Prostate gland (tissue), 2 donors: Measurements from ENCODE around the gene CCDC12. TPM values are rescaled to one million over a fixed set of nuclear protein-coding genes. Genes with fewer than 3 reads are reported as not detected.

ENCODE experiments used
- DNase-seq: peaks from one replicate; pipeline ENCODE4 v3.0.0-alpha.2; 2019; ENCODE audit warnings: low spot score
- H3K27ac ChIP-seq, 2 donors: fragments of 200-600 bp; sonication (generic); 2 replicates each; pipeline ENCODE4 v1.5.1; 2017 to 2019
- H3K27me3 ChIP-seq: fragments of 200-600 bp; sonication (generic); replicated peaks from 2 replicates; pipeline ENCODE4 v1.5.1; 2019; ENCODE audit not compliant: insufficient read depth
- H3K36me3 ChIP-seq, 2 donors: fragments of 200-600 bp; sonication (generic); 1 replicate in 1 of 2; 2 replicates in 1 of 2; pipeline versions ENCODE4 v1.5.1 to v1.8.1; 2017 to 2019
- H3K4me1 ChIP-seq: fragments of 200-600 bp; sonication (generic); replicated peaks from 2 replicates; pipeline ENCODE4 v1.5.1; 2019
- H3K4me3 ChIP-seq, 2 donors: fragments of 200-600 bp; sonication (generic); 2 replicates each; pipeline ENCODE4 v1.5.1; 2017 to 2019
- H3K9me3 ChIP-seq: fragments of 200-600 bp; sonication (generic); 2 replicates; pipeline ENCODE4 v1.5.1; 2017
- POLR2A ChIP-seq: fragments of 450-650 bp; IDR thresholded peaks from one replicate; pipeline ENCODE4 v1.6.1; 2016; ENCODE audit warnings: antibody characterized with exemption, mild to moderate bottlenecking
- POLR2AphosphoS5 ChIP-seq: sonication (generic); formaldehyde crosslinking; IDR thresholded peaks from one replicate; pipeline ENCODE4 v1.6.1; 2017; ENCODE audit warnings: antibody characterized with exemption
- WGBS: methylation state at CpG from one replicate; pipeline ENCODE4 v1.1.5; 2018; 5-methylcytosine and 5-hydroxymethylcytosine counted together
- intact Hi-C: fragments of 100-400 bp; cut with DNase I; formaldehyde crosslinking; loops from one replicate; pipeline ENCODE4 v1.14.2; 2022
- total RNA-seq, 2 donors: library from RNA; depleted of rRNA; stranded (reverse); fragments of >200 nt; gene quantifications; one replicate each; pipeline ENCODE4 v1.1.0, GENCODE V29; 2016
- TF ChIP-seq, protein P1 (sequence below), 4 experiments: fragments of 200-600 bp in 2 of 4; fragments of 450-650 bp in 2 of 4; sonication (generic) in 2 of 4; IDR thresholded peaks; 1 replicate in 3 of 4; 2 replicates in 1 of 4; pipeline ENCODE4 v1.5.1; 2016 to 2019; ENCODE audit warnings: antibody characterized with exemption in 4 of 4, mild to moderate bottlenecking in 2 of 4, moderate library complexity in 2 of 4

CCDC12 gene
- total RNA-seq, 2 donors from 2014 or later = 34.6 to 78.7 TPM

DNA sequence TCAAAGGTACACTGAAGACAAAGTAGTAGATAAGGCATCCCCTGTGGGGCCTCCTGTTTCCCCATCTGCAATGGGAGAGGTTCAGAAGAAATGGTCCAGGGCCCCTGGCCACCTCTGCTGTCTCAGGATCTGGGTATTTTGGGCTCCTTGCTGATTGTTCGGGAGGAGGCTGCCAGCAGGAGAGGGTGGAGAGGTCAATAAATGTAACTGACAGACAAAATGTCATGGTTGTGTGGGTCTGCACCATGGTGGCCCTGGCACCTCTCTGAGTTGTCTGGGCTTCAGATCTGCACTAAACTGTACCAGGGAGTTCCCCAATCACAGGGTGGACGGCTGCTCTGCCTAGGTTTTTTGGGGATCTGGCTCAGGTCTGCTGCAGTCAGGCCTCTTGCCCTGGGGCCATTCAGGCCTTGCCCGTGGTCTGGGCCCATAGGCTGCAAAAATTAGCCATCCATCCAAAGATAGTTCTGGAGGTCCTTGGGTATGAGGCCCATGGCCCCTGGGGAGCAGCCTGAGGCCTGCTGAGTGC lies 10.3 kb upstream of the CCDC12 start:
- Histone ChIP-seq H3K9me3 (no peaks in the 10 kb centered on the region), H3K27ac (no peak overlapping the region), H3K27me3 (no peaks in the 10 kb centered on the region), H3K4me3 (no peak overlapping the region), H3K36me3 (no peaks in the 10 kb centered on the region), H3K4me1 (peaks cover 7% of the 10 kb centered on the region)
- DNase-seq = no peak
- TF ChIP-seq, protein P1, sequence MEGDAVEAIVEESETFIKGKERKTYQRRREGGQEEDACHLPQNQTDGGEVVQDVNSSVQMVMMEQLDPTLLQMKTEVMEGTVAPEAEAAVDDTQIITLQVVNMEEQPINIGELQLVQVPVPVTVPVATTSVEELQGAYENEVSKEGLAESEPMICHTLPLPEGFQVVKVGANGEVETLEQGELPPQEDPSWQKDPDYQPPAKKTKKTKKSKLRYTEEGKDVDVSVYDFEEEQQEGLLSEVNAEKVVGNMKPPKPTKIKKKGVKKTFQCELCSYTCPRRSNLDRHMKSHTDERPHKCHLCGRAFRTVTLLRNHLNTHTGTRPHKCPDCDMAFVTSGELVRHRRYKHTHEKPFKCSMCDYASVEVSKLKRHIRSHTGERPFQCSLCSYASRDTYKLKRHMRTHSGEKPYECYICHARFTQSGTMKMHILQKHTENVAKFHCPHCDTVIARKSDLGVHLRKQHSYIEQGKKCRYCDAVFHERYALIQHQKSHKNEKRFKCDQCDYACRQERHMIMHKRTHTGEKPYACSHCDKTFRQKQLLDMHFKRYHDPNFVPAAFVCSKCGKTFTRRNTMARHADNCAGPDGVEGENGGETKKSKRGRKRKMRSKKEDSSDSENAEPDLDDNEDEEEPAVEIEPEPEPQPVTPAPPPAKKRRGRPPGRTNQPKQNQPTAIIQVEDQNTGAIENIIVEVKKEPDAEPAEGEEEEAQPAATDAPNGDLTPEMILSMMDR (IDR thresholded peaks at IDR 0.05) = no peak
- TF ChIP-seq POLR2A = no peak
- TF ChIP-seq POLR2AphosphoS5 = no peak
- intact Hi-C loops = no loop called here
- WGBS = 72% methylated on average over 3 of the region's 3 CpGs

DNA sequence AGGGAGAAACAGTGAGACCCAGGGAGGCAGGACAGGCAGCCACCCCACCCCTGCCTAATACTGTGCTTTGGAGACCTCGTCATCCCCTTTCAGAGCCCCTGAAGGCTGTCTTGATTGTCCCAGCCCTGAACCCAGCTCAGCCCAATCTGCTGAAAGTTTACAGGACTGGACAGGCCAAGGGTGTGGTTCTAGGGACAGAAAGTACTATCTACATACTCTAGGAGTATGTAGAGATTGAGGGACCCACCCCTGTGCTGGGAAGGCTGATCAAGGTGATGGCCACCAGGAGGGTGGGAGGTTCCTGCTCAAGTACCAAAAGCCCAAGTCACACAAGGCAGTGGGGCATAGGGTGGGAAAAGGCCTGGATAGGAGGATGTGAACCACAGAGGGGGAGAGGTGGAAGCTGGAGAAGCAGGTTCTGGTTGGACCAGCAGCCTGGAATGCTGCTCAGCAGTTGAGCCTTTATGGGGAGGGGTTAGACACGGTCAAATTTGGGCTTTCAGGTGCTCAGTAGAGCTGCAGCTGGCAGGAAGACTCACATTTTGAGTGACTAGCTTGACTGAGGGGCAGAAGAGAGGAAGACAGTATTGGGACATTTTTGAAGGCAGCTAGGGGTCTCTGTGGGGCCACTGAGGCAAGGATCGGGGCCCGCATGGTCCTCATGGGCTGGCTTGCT lies 9.6 kb upstream of the CCDC12 start:
- DNase-seq = no peak
- H3K36me3 ChIP-seq = no peaks in the 10 kb centered on the region
- WGBS = 88% methylated on average over 4 of the region's 4 CpGs
- no peak overlapping the region for H3K4me3 ChIP-seq
- H3K27me3 ChIP-seq = no peaks in the 10 kb centered on the region
- TF ChIP-seq, protein P1 (IDR thresholded peaks at IDR 0.05) = no peak
- TF ChIP-seq POLR2AphosphoS5 (no peak), POLR2A (no peak)
- no peaks in the 10 kb centered on the region for H3K9me3 ChIP-seq
- intact Hi-C loops = no loop called here
- H3K4me1 ChIP-seq = peaks cover 13% of the 10 kb centered on the region
- no peak overlapping the region for H3K27ac ChIP-seq

DNA sequence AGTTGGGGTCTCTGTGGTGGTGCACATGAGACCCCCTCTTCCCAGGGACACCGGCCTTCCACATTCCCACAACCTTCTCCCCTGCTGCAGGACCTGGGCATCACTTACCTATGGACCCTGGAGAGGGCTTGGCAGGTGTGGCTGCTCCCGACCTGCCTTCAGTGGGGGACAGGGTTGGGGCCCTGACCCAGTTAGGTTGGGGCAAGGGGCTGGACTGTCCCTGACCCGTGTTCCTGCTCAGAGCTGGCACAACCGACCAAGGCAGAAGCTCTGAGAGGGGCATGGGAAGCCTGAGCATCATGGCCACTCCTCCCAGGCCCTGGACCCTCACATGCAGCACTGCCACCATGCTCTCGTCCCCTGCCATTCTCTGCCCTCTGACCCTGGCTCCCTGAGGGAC lies 9.0 kb upstream of the CCDC12 start:
- Histone ChIP-seq H3K36me3 (no peaks in the 10 kb centered on the region), H3K27me3 (no peaks in the 10 kb centered on the region), H3K9me3 (no peaks in the 10 kb centered on the region), H3K27ac (no peak overlapping the region), H3K4me1 (peaks cover 13% of the 10 kb centered on the region), H3K4me3 (no peak overlapping the region)
- no peak for DNase-seq
- no peak for TF ChIP-seq POLR2AphosphoS5
- TF ChIP-seq, protein P1 (IDR thresholded peaks at IDR 0.05) = no peak
- TF ChIP-seq POLR2A = no peak
- intact Hi-C loops = no loop called here
- 90% methylated on average over 4 of the region's 5 CpGs for WGBS

GRCh38 chr3:46984591-46985459 lies 8.3 kb upstream of the CCDC12 start:
- 85% methylated on average over 11 of the region's 11 CpGs for WGBS

More at GRCh38 chr3:46984591-46985459, 8.3 kb upstream of the CCDC12 start:
- H3K4me1 ChIP-seq = peaks cover 13% of the 10 kb centered on the region
- no peaks in the 10 kb centered on the region for H3K27me3 ChIP-seq
- no peaks in the 10 kb centered on the region for H3K9me3 ChIP-seq
- DNase-seq = no peak
- H3K36me3 ChIP-seq = no peaks in the 10 kb centered on the region
- H3K27ac ChIP-seq = no peak overlapping the region
- TF ChIP-seq, protein P1 (IDR thresholded peaks at IDR 0.05) = no peak
- TF ChIP-seq POLR2A = no peak
- no peak for TF ChIP-seq POLR2AphosphoS5
- no peak overlapping the region for H3K4me3 ChIP-seq
- intact Hi-C loops = no loop called here
